Measurements from ENCODE around the gene TM4SF5. TPM values are rescaled to one million over a fixed set of nuclear protein-coding genes. Genes with fewer than 3 reads are reported as not detected.

TM4SF5 gene
- total and polyA plus RNA-seq, 2 of the 8 experiments (the other 6 are each of a cell fraction or from before 2014, with no cell fraction given) = not detected

DNA sequence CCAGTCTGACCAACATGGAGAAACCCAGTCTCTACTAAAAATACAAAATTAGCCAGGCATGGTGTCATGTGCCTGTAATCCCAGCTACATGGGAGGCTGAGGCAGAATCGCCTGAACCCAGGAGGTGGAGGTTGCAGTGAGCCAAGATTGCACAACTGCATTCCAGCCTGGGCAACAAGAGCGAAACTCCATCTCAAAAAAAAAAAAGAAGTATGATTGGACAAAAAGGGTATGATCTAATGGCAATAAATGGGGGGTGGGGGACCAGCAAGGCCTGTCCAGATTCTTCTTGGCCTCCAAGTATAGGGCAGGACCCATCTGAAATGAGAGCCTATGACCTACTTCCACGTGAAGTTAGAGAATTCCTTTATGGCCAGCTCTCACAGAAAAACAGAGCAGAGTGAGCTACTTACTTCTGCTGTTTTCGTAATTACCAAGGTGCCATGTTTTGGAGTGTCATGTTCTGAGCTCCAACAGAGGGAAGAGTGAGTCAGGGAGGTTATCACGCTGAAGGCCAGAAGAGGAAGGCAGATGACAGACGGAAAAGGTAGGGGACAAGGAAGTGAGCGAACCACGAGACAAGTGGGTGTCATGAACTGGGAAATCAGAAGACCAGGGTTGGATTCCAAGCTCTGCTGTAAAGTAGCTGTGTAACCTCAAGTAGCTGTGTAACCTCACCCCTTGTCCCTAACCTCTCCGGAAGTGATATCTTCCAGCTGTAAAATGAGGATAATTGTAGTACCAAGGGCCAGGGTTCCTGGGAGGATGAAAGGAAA, 35.6 kb upstream of the TM4SF5 start:
- Histone ChIP-seq H3K9me3 (ENCODE audit: insufficient read depth in 2 of 2, low read depth in 1 of 2, low read length in 1 of 2) (no peaks in the 10 kb centered on the region; a peak in 1 of 4 replicates), H4K91ac (replicated peaks; ENCODE audit: insufficient read length, low read length) (no peak overlapping the region), H3K14ac (ENCODE audit: insufficient read length) (no peak overlapping the region), H3K23me2 (ENCODE audit: low read depth, low read length) (peaks cover 17% of the 10 kb centered on the region; the same call in 1 of the 2 replicates), H2BK20ac (ENCODE audit: low read length) (no peak overlapping the region), H2BK12ac (ENCODE audit: low read depth, low read length) (no peak overlapping the region), H2AFZ (ENCODE audit: low read length) (no peak overlapping the region), H3K79me1 (ENCODE audit: low read depth, low read length) (no peaks in the 10 kb centered on the region), H3K4me1 (replicated peaks in 1 of 4; ENCODE audit: control insufficient read depth in 3 of 4, insufficient read depth in 4 of 4, low read length in 3 of 4) (peaks cover 0 to 10% (median 7%) of the 10 kb centered on the region in 4 experiments; a peak in 5 of 7 replicates), H2BK15ac (ENCODE audit: low read length) (no peak overlapping the region), H3K9ac (replicated peaks in 1 of 4; ENCODE audit: extremely low read depth in 1 of 4, low read depth in 3 of 4, low read length in 3 of 4) (no peak overlapping the region), H3K4me2 (ENCODE audit: insufficient read depth in 1 of 2, low read depth in 2 of 2, low read length in 2 of 2) (no peak overlapping the region), H2AK5ac (ENCODE audit: low read depth, low read length) (no peak overlapping the region; the same call in 1 of the 2 replicates), H3K4me3 (ENCODE audit: extremely low read depth in 1 of 4, insufficient read depth in 2 of 4, low read depth in 3 of 4, low read length in 4 of 4) (no peak overlapping the region), H3K4ac (replicated peaks; ENCODE audit: insufficient read length, low read depth, low read length) (no peak overlapping the region), H4K8ac (ENCODE audit: extremely low read depth, insufficient read depth, low read length) (no peak overlapping the region), H3K56ac (replicated peaks; ENCODE audit: insufficient read length, low read depth, low read length) (no peak overlapping the region), H2BK120ac (replicated peaks; ENCODE audit: low read depth, low read length) (no peak overlapping the region), H4K5ac (ENCODE audit: insufficient read length, low read depth, low read length) (no peak overlapping the region), H4K20me1 (replicated peaks in 1 of 2; ENCODE audit: control insufficient read depth in 1 of 2, insufficient read depth in 2 of 2, low read length in 2 of 2) (peaks cover 2 to 6% of the 10 kb centered on the region in 2 experiments), H3K23ac (ENCODE audit: insufficient read length) (no peak overlapping the region), H2BK5ac (ENCODE audit: low read depth, low read length) (no peak overlapping the region), H3K79me2 (ENCODE audit: control insufficient read depth in 1 of 2, insufficient read depth in 2 of 2, low read length in 2 of 2) (no peaks in the 10 kb centered on the region), H3K27me3 (replicated peaks in 1 of 4; ENCODE audit: control insufficient read depth in 3 of 4, extremely low read depth in 1 of 4, insufficient read depth in 3 of 4, low read length in 3 of 4) (peaks cover 29 to 47% (median 36%) of the 10 kb centered on the region in 4 experiments), H3K27ac (ENCODE audit: low read depth, low read length) (no peak overlapping the region), H3K18ac (ENCODE audit: extremely low read depth, low read length) (no peak overlapping the region), H3K36me3 (ENCODE audit: control insufficient read depth in 2 of 4, insufficient read depth in 4 of 4, low read length in 3 of 4) (no peaks in the 10 kb centered on the region; a peak in 1 of 8 replicates)
- DNase-seq (ENCODE audit: low read depth in 1 of 2, low spot score in 2 of 2) = no peak
- POLR2A ChIA-PET (ENCODE audit: partially characterized antibody) = interaction anchor here (0.6 to 1.2 kb wide), 3 partner anchors 27 to 122 kb away, joined by 3 to 6 read pairs (median 4); no protein-coding TSS in a partner anchor
- CTCF ChIA-PET (ENCODE audit: partially characterized antibody) = interaction anchor here (0.6 to 2.1 kb wide), 5 partner anchors 46 to 170 kb away, joined by 3 to 6 read pairs (median 3); partner anchors contain the start of gene GLTPD2
- no peak for FAIRE-seq
- WGBS, 2 experiments (ENCODE audit: extremely low coverage in 1 of 2, insufficient coverage in 1 of 2, insufficient read length in 1 of 2, insufficient replicate concordance in 2 of 2, low coverage in 1 of 2, low lambda C conversion rate in 2 of 2, missing lambda C conversion rate in 1 of 2) = 76% methylated on average over 8 of the region's 9 CpGs; no CpG with 5 or more reads in 1 of the 2 experiments
- TF ChIP-seq TEAD4 (IDR thresholded peaks at IDR 0.05; ENCODE audit: low read depth, low read length) (no peak), CEBPB (IDR thresholded peaks at IDR 0.05; ENCODE audit: low read depth, low read length) (no peak), POLR2A (IDR thresholded peaks at IDR 0.05; ENCODE audit: control extremely low read depth in 1 of 2, low read depth in 2 of 2, low read length in 2 of 2) (no peak), TAF7 (optimal IDR thresholded peaks at IDR 0.05; ENCODE audit: borderline replicate concordance, low read depth, low read length) (no peak), HDAC2 (IDR thresholded peaks at IDR 0.05; ENCODE audit: borderline replicate concordance in 1 of 2, low read depth in 2 of 2, low read length in 2 of 2) (no peak)
- TF ChIP-seq, protein P1, sequence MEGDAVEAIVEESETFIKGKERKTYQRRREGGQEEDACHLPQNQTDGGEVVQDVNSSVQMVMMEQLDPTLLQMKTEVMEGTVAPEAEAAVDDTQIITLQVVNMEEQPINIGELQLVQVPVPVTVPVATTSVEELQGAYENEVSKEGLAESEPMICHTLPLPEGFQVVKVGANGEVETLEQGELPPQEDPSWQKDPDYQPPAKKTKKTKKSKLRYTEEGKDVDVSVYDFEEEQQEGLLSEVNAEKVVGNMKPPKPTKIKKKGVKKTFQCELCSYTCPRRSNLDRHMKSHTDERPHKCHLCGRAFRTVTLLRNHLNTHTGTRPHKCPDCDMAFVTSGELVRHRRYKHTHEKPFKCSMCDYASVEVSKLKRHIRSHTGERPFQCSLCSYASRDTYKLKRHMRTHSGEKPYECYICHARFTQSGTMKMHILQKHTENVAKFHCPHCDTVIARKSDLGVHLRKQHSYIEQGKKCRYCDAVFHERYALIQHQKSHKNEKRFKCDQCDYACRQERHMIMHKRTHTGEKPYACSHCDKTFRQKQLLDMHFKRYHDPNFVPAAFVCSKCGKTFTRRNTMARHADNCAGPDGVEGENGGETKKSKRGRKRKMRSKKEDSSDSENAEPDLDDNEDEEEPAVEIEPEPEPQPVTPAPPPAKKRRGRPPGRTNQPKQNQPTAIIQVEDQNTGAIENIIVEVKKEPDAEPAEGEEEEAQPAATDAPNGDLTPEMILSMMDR (IDR thresholded peaks at IDR 0.05; ENCODE audit: control extremely low read depth in 1 of 3, insufficient read depth in 1 of 3, low read depth in 1 of 3, low read length in 3 of 3) = no peak
- TF ChIP-seq, protein P2, sequence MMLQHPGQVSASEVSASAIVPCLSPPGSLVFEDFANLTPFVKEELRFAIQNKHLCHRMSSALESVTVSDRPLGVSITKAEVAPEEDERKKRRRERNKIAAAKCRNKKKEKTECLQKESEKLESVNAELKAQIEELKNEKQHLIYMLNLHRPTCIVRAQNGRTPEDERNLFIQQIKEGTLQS (IDR thresholded peaks at IDR 0.05; ENCODE audit: insufficient read depth, low read depth, low read length) = no peak
- TF ChIP-seq, protein P3, sequence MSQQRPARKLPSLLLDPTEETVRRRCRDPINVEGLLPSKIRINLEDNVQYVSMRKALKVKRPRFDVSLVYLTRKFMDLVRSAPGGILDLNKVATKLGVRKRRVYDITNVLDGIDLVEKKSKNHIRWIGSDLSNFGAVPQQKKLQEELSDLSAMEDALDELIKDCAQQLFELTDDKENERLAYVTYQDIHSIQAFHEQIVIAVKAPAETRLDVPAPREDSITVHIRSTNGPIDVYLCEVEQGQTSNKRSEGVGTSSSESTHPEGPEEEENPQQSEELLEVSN (IDR thresholded peaks at IDR 0.05) = no peak
